OCI-LY1 (cell line): Measurements from ENCODE around the gene FXYD6.

Experiments used
- EZH2 ChIP-seq: fragments of 200-600 bp; sonication (generic), shearing (Covaris generic); IDR thresholded peaks from 2 replicates; pipeline ENCODE4 v1.8.0; 2017; ENCODE audit warnings: borderline replicate concordance, mixed run types, mild to moderate bottlenecking, antibody characterized with exemption, low read length, moderate library complexity, mixed read lengths
- TF ChIP-seq, protein P1 (sequence below): fragments of 200-600 bp; sonication (generic), shearing (Covaris generic); IDR thresholded peaks from 2 replicates; pipeline ENCODE4 v1.5.1; 2017; ENCODE audit warnings: mild to moderate bottlenecking, antibody characterized with exemption, low read length, moderate library complexity, mixed read lengths

DNA sequence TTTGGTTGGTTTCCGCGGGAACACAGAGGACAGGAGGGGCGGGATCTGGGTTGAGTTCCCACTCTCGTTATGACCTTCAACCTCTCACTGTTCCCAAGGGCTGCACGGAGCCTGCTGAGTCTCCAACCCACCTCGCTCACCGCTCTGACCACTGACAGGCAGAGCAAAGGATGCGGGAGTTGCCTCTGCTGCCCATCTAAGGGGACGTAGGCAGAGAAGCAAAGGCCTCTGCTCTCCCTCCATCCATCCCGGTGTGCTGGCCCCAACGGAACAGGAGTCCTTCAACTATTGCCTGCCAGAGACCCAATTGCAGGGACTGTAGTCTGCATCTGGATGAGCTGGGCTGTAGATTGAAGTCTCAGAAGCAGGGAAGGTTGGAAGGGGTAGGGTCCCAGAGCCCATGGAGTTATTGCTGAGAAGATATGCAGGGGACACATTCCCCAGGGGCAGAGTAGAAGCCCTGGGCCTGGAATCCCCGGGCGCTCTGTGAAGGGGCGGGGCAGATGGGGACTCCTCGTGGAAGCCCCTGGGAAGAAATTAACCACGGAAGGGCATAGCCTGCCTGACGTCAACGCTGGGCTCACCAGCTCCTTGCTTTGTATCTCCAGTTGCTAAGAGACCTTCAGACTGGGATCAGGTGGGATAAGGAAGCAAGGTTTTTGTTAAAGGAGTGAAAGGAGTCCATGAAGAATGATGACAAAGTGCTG is 39.2 kb downstream of the FXYD6 start:
- TF ChIP-seq, protein P1, sequence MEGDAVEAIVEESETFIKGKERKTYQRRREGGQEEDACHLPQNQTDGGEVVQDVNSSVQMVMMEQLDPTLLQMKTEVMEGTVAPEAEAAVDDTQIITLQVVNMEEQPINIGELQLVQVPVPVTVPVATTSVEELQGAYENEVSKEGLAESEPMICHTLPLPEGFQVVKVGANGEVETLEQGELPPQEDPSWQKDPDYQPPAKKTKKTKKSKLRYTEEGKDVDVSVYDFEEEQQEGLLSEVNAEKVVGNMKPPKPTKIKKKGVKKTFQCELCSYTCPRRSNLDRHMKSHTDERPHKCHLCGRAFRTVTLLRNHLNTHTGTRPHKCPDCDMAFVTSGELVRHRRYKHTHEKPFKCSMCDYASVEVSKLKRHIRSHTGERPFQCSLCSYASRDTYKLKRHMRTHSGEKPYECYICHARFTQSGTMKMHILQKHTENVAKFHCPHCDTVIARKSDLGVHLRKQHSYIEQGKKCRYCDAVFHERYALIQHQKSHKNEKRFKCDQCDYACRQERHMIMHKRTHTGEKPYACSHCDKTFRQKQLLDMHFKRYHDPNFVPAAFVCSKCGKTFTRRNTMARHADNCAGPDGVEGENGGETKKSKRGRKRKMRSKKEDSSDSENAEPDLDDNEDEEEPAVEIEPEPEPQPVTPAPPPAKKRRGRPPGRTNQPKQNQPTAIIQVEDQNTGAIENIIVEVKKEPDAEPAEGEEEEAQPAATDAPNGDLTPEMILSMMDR, result no peak
- no peak for TF ChIP-seq EZH2
